Measurements from ENCODE around the gene SPTB. TPM values are rescaled to one million over a fixed set of nuclear protein-coding genes. Genes with fewer than 3 reads are reported as not detected.

The SPTB gene
- 1 to 10 TPM in 3 of 7 donors, under 1 TPM in 4; 0.28 to 1.4 (median 0.68) TPM for total RNA-seq
- polyA plus RNA-seq, result under 1 TPM; 0.63 to 0.84 TPM
- long read RNA-seq, donor 1, partial matches to known transcripts, result 2 of 3 reads
- long read RNA-seq, donor 1, other reads (novel, unspliced or antisense), result 1 of 3 reads
- long read RNA-seq, donor 2, result 0 reads
- long read RNA-seq, donor 3, partial matches to known transcripts, result 0 of 1 reads
- long read RNA-seq, donor 3, other reads (novel, unspliced or antisense), result 1 of 1 reads

DNA sequence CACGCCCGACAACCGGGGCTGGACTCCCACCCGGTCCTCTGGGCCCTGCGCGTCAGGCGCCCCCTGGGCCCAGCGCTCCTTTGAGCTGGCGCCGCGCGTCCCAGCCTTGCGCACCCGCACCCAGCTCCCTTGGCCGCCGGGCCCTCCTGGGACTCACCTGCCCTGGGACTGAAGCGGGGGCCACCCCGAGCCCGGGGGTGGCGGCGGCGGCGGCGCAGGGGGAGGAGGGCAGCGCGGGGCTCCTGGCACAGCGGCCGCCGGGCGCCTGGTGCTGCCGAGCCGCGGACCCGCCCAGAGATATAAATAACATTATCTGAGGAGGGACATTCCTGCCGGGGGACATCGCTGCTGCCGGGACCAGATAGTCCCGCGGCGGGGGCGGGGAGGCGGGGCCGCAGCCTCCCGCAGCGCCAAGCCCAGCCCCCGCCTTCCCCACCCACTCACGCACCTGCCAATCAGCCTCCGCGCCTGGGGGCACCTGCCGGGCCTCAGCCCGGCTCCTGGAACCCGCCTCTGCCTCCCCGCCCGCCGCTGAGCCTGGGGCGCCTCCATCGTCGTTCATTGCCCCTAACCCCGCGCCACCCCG lies at the start of gene SPTB:
TSS of gene SPTB (minus strand) at position 273 of the 586 bp plus-strand sequence. CDS start 56,813 bp downstream, outside the sequence.
- peak in 1 of 5 donors; percentile 30 for DNase-seq
- intact Hi-C loops (cut with DNase I), result no loop called here
- H3K27ac ChIP-seq, result no peak within 1 kb of the TSS
- no peak for TF ChIP-seq CTCF (IDR thresholded peaks at IDR 0.05)
- TF ChIP-seq EP300 (IDR thresholded peaks at IDR 0.05), result no peak
- no peak for TF ChIP-seq POLR2A (IDR thresholded peaks at IDR 0.05)
- H3K27me3 ChIP-seq, result no peaks in the 10 kb centered on the region
- H3K36me3 ChIP-seq, result no peaks in the 10 kb centered on the region
- H3K4me3 ChIP-seq, result peak within 1 kb of the TSS; percentile 37
- H3K4me1 ChIP-seq (ENCODE audit: insufficient read depth), result peaks cover 2% of the 10 kb centered on the region
- H3K9me3 ChIP-seq, result no peaks in the 10 kb centered on the region
- 0 to 2% (median 1%) methylated on average over 45 to 61 of the region's 61 CpGs for WGBS, 3 donors

- intact Hi-C loops (cut with DNase I), result no loop called here
- no peak overlapping the region for H3K27ac ChIP-seq
- 92 to 99% (median 95%) methylated on average over 3 of the region's 3 CpGs for WGBS, 3 donors
- H3K4me1 ChIP-seq (ENCODE audit: insufficient read depth), result peaks cover 9% of the 10 kb centered on the region
- H3K27me3 ChIP-seq, result no peaks in the 10 kb centered on the region
- no peak for DNase-seq
- no peaks in the 10 kb centered on the region for H3K9me3 ChIP-seq
- TF ChIP-seq EP300 (IDR thresholded peaks at IDR 0.05) (no peak), CTCF (IDR thresholded peaks at IDR 0.05) (no peak), POLR2A (IDR thresholded peaks at IDR 0.05) (no peak)
- no peak overlapping the region for H3K4me3 ChIP-seq
- H3K36me3 ChIP-seq, result no peaks in the 10 kb centered on the region
Measured at GRCh38 chr14:64929014-64929359, 49.3 kb upstream of the SPTB start.

DNA sequence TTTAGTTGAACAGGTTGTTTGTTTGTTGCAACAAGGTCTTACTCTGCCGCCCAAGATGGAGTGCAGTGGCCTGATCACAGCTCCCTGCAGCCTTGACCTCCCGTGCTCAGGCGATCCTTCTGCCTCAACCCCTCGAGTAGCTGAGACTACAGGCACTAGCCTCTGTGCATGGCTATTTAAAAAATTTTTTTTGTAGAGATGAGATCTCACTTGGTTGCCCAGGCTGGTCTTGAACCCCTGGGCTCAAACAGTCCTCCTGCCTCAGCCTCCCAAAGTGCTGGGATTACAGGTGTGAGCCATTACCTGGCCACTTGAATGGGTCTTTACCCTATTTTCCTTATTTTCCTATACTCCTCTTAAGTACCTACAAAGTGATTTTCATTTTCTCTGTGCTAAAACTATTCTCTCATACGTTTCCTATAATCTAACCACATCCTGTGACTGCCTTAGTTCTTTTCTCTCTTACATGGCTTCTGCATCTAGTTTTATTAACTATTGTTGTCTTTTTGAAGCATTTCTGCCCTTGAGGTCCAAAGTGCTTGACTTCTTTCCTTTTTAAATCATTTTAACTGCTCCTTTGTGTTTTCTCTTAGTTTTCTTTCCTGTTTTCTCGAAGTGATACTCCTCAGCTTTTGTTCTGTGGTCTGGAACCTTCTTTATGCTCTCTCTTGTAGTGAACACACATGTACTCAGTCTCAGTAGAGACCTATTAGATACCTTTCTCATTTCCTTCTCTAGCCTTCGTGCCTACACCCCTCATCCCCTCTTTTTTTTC lies 48.7 kb upstream of the SPTB start:
- Histone ChIP-seq H3K9me3 (no peaks in the 10 kb centered on the region), H3K27ac (no peak overlapping the region), H3K27me3 (no peaks in the 10 kb centered on the region), H3K36me3 (no peaks in the 10 kb centered on the region), H3K4me1 (ENCODE audit: insufficient read depth) (peaks cover 8% of the 10 kb centered on the region), H3K4me3 (no peak overlapping the region)
- no peak for DNase-seq
- WGBS, 3 donors, result 77 to 81% (median 79%) methylated on average over 7 of the region's 7 CpGs
- intact Hi-C loops (cut with DNase I), result no loop called here
- TF ChIP-seq POLR2A (IDR thresholded peaks at IDR 0.05) (no peak), CTCF (IDR thresholded peaks at IDR 0.05) (no peak), EP300 (IDR thresholded peaks at IDR 0.05) (no peak)

- H3K4me3 ChIP-seq, result no peak overlapping the region
- H3K36me3 ChIP-seq, result no peaks in the 10 kb centered on the region
- peaks cover 8% of the 10 kb centered on the region for H3K4me1 ChIP-seq (ENCODE audit: insufficient read depth)
- H3K27ac ChIP-seq, result no peak overlapping the region
- no peaks in the 10 kb centered on the region for H3K27me3 ChIP-seq
- H3K9me3 ChIP-seq, result no peaks in the 10 kb centered on the region
- intact Hi-C loops (cut with DNase I), result no loop called here
- TF ChIP-seq EP300 (IDR thresholded peaks at IDR 0.05), result no peak
- TF ChIP-seq POLR2A (IDR thresholded peaks at IDR 0.05), result no peak
- no peak for TF ChIP-seq CTCF (IDR thresholded peaks at IDR 0.05)
- WGBS, 3 donors, result 78 to 95% (median 80%) methylated on average over 3 of the region's 3 CpGs
- no peak for DNase-seq
Measured at GRCh38 chr14:64927031-64927430, 47.3 kb upstream of the SPTB start.
